Thyroid gland (tissue), 4 donors: Measurements from ENCODE around the gene TREH.

ENCODE experiments used
- CTCF ChIP-seq, 6 experiments: fragments of 200-600 bp in 3 of 6; fragments of 450-650 bp in 3 of 6; sonication (generic) in 3 of 6; IDR thresholded peaks; one replicate each; pipeline ENCODE4 v1.5.1; 2016 to 2019; ENCODE audit warnings: antibody characterized with exemption in 6 of 6, mild to moderate bottlenecking in 2 of 6, inconsistent platforms in 1 of 6, moderate library complexity in 1 of 6
- POLR2A ChIP-seq, 2 donors: fragments of 450-650 bp; IDR thresholded peaks; one replicate each; pipeline ENCODE4 v1.6.1; 2017; ENCODE audit warnings: antibody characterized with exemption in 2 of 2, mild to moderate bottlenecking in 2 of 2, moderate library complexity in 1 of 2

GRCh38 chr11:118632577-118633318 is 46.7 kb downstream of the TREH start:
- TF ChIP-seq CTCF (IDR thresholded peaks at IDR 0.05) (no peak), POLR2A (IDR thresholded peaks at IDR 0.05) (no peak)
